Stimulated activated CD8-positive, alpha-beta memory T cell treated with anti-CD3 and anti-CD28 coated beads, Interleukin-12 subunit alpha, Interleukin-12 subunit beta, amount 100 ng/mL, for 1 hour (primary cell): ENCODE results near the gene NR5A2.
"Not testable (repeated sequence)": the region's sequence is repeated elsewhere in the genome, so short reads cannot be mapped to it uniquely, and the experiment has no call there.

Experiments used
- DNase-seq: peaks from one replicate; pipeline ENCODE4 v3.0.0-alpha.2; 2020; ENCODE audit warnings: low read depth

NR5A2 gene

DNA sequence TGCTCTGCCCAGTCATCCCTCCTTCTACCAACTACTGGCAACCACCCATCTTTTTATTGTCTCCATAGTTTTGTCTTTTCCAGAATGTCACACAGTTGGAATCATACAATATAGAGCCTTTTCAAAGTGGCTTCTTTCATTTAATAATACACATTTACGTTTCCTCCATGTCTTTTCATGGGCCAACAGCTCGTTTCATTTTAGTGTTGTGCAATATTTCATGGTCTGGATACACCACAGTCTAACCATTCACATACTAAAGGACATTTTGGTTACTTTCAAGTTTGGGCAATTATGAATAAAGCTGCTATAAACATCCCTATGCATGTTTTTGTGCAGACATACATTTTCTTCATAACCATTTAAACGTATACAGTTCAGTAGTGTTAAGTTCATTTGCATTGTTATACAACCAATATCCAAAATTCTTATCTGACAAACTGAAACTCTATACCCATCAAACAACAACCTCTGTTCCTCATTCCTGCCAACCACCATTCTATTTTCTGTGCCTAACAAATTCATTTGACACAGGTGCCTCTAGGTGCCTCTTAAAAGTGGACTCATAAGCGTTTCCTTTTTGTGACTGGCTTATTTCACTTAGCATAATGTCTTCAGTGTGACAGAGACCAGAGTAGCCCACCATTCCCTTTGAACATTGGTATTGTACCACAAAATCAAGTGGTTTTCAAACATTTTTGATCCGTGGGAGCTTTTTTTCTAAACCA, 138.1 kb downstream of the NR5A2 start:
- no peak for DNase-seq

DNA sequence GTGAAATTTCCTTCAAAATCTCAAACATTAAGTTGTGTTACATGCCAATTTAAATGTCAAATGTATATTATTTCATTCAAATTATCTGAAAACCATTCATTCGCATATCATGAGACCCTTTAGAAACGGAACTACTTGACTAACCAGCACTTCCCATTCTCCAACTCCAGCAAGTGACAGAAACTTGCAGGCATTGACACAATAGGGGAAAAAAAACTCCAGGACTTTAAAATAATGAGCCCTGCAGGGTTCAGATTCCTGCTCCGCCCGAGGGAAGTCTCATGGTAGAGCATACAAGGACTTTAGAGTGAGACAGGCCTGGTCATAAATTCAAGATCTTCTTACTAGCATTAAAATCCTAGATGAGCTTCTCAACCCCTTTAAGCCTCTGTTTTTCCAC, 138.9 kb downstream of the NR5A2 start:
- DNase-seq = no peak

DNA sequence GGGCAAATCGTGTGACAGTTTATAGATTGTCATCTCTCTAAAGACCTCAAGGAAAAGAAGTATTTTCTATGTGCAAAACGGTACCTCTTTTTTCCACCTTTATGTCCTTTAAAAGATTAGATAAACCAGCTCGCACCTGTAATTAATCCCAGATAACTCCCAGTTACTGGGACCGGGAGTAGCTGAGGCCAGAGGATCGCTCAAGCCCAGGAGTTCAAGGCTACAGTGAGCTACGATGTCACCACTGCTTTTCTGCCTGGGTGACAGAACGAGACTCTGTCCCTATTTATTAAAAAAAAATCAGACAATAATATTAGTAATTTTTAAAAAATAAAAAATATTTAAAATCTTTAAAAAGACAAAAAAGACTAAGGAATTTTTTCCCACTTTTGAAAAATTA, 141.4 kb downstream of the NR5A2 start:
- no peak for DNase-seq

DNA sequence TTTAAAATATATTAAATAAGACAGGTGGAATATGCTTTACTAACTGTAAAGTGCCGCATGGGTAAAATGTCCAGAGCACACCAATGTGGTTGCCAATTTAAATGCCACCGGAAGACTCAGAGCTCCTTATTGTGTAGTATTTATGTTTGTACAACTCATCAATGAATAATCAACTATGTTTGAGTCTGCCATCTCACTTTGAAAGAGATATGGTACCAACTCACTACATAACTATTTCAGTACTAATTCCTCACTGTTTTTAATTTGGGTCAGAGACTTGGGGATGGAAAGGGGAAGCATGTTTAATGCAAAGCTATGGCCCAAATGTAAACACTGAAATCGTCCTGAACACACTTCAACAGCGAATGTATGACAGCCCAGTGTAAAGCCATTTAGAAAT, 144.8 kb downstream of the NR5A2 start:
- no peak for DNase-seq

DNA sequence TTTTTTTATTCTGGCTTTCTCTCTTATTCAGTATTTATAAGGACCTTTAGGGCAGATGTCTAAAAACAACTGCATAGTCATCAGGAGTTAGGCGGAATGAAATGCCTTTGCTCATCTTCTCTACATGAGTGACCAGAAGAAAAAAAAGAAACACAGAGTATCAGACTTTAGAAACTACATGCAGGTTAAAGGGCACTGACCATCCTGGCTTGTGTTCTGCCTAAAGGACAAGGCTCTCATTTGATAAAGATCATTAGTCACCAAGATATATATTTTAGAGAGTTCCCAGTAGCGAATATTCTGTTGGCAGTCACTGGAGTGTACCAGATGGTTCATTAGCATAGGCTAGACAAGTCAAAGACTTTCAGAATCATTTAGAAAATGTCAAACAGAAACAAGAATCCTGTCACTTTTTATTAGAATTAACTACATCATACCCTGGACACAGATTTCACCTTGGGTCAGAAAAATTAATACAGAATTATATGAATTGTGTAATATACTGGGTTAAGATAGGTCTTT, 145.6 kb downstream of the NR5A2 start:
- no peak for DNase-seq

DNA sequence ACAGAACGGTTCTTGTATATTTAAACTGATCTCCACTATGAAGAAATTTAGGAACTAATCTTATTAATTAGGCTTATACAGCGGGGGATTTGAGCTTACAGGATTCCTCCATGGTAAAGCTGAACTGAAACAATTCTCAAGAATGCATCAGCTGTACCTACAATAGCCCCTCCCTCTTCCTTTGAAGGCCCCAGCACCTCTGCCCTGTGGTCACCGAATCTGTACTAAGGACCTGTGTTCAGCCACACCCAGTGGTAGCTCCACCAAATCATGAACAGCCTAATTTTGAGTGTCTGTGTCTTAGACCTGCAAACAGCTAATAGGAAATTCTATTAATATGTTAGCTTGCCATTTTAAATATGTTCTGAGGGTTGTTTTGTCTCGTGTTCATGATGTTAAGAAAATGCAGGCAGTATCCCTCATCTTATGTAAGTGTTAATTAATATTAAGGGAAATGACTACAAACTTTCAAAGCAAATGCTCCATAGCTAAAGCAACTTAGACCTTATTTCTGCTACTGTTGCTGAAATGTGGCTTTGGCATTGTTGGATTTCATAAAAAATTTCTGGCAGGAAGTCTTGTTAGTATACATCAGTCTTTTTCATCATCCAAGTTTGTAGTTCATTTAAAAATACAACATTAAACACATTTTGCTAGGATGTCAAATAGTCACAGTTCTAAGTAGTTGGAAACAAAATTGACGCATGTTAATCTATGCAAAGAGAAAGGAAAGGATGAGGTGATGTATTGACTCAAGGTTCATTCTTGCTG, 147.2 kb downstream of the NR5A2 start:
- DNase-seq = no peak

DNA sequence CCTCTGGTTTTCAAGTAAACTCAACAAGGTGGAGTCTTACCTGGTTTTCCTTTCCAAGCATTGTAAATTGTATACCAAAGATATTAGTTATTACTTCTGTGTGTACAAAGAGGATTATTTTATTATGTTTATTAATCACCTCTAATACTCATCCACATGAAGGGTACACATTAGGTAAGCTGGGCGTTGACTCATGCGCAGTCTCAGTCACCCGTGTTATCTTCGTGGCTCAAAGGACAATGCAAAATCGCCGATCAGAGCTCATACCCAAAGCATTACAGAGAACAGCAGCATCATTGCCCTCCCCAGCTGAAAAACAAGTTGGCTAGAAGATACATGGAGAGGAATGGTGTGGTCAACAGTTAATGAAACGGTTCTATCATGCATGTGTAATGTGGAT, 148.7 kb downstream of the NR5A2 start:
- no peak for DNase-seq

DNA sequence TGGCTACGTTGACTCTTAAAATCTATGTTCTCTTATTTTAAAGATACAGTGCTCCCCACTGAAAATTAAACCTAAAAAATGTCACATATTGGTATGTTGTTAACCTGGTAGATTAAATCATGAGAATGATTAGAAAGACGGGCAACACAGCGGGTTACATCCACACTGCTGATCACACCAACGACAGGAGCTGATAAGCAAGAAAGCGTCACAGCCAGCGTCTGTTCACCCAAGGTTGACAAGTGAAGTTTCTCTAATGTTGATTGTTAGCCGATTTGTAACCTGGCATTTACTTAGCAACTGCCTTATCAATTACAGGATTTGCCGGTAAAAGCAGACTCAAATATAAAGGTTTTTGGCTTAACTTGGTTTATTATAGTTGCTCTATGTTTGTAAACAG, 149.3 kb downstream of the NR5A2 start:
- DNase-seq = no peak

DNA sequence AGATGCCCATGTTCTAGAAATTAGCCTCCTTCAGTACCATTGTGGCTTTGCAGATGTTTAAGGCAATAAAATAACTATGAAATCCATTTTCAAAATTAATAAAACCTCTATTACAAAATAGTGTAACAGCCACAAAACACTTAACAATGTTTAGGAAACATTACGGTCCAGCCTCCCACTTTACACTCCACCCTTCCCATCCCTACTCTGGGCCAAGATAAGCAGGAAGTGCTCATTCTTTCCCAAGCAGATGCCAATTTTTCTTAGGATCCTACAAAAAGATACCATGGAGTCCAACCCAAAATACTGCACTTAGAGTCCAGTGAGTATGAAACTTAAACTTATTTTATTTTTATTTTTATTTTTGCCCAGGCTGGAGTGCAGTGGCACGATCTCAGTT, 150.8 kb downstream of the NR5A2 start:
- no peak for DNase-seq

DNA sequence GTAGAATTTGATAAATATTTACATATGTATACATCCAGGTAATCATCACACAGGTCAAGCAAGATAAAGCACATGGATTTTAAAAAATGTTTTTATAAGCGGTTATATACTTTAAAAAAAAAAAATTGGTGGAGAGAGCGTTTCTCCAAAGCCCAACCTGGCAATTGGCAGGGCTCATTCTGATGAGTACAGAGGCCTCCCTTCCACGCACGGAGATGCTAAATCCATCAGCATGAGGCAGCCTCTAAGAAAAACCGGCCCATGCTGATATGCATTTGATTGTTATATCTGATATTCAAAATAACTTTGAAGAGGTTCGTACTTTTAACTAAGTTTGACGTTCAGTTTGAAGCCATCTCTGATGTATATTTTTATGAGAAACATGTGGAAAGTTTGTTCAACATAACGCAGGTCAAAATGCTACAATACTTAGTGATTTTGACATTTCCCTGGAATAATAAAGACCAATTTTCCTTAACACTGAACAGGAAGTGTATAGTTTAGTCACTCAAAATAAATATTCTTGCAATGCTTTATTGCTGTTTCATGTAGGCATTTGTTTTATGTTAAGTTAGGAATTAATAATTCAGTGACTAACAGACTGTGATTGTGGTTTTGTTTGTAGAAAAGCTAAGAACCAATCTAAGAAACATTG, 151.7 kb downstream of the NR5A2 start:
- DNase-seq = no peak

DNA sequence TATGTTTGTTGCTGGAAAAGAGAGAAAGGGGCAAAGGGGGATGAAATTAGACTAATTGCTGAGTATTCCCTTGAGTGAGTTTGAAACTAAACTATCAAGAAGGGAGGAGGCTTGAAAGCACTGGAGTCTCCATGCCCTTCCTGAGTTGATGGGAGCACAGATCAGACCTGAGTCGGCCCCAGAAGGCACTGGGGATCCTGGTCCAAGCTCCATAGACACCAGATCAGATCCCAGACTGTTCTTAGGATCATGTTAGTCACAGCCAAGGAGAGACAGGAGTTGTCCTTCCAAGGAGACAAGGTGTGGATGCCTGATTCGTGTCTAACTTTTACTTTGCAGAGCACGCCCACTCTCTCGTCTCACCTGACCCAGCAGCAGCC, 152.3 kb downstream of the NR5A2 start:
- DNase-seq = no peak

DNA sequence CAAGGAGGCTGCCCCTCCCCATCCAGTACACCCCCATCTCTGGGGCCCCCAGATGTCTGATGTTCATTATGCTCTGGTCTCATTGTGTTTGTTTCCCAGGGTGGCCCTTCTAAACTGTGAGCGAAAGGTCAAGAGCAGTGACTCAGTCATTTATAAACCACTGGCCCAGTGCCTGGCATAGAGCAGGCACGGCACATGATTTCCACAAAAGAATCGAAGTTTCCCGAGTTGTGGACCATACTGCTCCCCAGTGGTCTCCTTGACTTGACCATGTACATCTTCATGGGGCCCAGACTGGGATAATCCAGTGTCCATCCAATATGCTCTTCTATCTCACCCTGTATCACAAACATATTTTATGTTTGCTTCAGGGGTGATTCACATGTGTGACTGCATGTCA, 153.3 kb downstream of the NR5A2 start:
- DNase-seq = no peak

DNA sequence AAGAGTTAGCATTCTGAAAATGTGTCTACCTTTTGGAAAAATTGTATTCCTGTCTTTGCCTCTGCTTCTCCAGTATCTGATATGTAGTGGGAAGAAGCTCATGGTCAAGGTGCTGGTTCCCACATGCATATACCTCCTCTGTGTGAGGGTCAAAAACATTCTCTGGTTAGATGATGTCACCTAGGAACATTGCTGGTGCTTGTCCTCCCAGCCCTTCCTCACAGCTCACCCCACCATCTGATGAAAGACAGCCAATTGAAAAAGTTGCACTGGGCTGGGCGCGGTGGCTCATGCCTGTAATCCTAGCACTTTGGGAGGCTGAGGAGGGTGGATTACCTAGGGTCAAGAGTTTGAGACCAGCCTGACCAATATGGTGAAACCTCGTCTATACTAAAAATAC, 154.4 kb downstream of the NR5A2 start:
- DNase-seq = no peak

DNA sequence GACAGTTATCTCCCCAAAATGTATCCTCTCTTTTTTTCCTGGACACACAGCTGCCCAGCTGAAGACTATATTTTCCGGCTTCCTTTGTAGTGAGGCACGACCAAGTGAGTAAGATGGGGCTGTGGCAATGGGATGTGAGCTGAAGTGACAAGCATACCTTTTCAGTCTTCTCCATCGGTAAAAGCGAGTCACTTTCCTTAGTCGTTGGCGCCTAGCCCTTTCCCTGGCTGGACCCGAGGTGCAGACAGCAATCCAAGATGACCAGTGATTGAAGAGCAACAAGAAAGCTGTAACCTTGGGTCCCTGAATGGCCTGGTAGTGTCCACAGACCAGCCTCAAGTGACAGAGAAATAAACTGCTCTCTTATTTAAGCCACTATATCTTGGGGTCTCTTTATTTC, 155.2 kb downstream of the NR5A2 start:
- DNase-seq = no peak

DNA sequence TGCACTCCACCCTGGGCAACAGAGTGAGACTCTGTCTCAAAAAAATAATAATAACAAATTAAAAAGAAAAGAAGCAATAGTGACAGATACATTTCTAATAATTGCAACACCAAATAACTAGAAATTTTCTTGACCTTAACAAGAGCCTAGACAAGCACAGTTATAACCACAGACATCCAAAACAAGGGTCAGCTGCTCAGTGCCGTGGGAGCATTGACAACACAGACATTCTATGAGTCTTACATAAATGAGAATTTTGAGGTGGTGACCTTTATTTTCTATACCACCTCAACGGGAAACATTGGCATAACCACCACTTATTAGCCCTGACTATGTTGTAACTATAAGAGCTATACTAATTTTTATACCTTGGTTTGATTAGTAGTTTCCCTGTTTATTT, 156.1 kb downstream of the NR5A2 start:
- no peak for DNase-seq

DNA sequence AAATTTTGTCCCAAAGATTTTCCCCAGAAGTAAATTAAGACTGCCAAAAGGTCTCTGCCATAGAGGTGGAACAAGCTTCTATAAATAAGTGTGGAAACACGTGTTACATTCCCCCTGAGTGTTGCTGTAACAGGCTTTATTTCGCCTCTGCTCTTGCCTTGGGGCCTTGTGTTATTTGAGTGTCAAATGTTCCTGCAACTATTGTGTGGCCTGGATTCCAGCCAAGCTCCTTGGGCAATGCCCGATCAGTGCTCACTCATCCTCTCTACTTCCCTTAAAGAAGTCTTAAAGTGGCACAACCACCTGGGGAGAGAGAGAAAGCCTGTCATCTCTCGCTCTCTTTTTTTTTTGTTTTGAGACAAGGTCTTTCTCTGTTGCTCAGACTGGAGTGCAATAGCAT, 156.7 kb downstream of the NR5A2 start:
- no peak for DNase-seq

DNA sequence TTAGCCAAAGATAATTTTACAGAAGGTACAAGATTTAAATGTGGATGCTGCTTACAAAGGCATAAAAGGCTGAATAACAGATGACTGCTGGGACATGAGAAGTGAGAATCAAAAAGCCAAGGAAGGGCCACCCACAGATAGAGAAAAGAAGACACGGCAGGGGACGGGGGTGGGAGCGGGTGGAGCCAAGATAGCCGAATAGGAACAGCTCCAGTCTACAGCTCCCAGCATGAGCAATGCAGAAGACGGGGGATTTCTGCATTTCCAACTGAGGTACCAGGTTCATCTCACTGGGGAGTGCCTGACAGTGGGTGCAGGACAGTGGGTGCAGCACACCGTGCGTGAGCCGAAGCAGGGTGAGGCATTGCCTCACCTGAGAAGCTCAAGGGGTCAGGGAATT, 157.7 kb downstream of the NR5A2 start:
- DNase-seq = not testable (repeated sequence)

DNA sequence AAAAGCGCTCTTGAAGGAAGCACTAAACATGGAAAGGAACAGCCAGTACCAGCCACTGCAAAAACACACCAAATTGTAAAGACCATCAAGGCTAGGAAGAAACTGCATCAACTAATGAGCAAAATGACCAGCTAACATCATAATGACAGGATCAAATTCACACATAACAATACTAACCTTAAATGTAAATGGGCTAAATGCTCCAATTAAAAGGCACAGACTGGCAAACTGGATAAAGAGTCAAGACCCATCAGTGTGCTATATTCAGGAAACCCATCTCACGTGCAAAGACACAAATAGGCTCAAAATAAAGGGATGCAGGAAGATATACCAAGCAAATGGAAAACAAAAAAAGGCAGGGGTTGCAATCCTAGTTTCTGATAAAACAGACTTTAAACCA, 159.8 kb downstream of the NR5A2 start:
- DNase-seq = not testable (repeated sequence)

DNA sequence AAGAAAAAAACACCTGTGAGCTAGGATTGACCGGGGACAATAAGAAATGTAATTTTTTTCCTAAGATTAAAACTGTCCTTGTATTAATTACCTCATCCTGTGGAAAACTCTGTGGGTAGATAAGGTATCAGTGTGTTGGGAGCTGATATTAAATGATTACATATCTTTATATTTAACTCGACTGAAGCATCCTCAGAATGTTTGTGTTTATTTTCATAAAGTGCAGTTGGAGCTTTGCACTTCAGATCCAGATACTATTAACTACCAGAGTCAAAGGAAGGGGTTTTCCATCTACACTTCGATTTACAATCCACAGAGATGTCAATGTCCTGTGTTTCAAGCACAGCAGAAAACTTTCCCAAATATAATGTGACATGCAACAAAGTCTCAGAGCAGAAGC, 164.5 kb downstream of the NR5A2 start:
- no peak for DNase-seq

DNA sequence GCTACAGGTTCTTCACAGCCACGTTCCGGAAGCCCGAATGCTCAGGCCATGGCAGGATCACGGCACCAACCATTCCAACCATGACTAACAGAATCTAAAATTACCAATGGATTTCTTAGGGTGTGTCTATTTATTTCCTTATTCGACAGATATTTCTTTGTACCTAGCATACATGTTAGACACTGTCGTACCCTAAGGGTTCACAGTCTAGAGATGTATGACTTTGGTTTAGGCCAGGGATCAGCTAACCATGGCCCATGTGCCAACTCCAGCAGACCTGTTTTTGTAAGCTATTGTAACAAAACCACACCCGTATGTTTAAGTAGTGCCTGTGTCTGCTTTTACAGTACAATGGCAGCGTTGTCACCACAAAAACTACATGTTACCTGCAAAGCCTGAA, 167.0 kb downstream of the NR5A2 start:
- no peak for DNase-seq

DNA sequence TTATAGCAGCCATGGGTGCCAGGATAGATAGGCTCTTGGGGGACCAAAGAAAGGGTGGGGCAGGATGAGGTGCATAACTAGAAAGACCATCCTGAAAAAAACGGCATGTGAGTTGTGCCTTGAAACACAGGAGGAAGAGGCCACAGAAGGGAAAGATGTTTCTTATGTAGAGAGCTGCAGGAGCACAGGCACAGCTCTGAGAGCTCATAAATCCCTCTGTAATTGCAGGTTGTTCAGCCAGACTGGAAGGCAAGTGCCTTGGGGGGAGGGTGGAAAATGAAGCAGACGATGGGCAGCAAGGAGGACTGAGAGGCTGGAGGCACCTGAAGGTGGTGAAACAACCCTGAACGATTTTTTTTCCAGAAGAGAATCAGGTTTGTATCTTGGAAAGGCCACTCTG, 170.7 kb downstream of the NR5A2 start:
- DNase-seq = no peak

DNA sequence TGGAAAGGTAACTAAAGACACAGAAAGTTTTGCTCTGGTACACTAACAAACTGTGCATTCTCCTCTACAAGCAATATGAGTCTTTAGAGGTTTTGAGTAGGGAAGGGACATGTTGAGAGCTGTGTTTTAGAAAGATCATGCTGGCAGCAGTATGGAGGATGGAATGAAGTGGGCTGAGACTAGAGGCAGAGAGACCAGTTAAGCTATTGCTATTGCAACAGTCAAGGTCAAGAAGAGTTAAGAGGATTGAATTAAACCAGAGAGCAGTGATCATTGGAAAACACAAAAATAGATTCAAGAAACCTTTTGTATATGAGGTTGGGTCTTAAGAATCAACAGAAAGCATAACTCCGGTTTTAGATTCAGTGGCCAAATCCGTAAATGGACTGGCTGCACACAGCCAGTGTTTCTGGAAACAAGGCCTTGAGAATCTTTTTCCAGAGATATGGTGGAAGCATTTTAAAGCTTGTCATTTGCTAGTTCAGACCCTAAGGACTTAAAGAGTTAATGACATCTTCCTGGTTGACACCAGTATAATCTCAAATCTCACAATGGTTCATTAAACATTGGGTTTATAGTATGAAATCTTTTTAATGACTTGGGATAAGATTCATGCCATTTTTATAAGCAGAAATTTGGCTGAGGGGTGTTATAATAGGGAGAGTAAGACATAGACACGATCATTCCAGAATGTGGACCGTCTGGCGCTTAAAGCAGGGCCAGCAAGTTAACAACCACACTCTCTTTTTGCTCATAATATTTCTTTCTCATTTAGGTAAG, 177.9 kb downstream of the NR5A2 start:
- DNase-seq = no peak
